GM12878 (cell line): ENCODE data around the gene IFT52. TPM values are rescaled to one million over a fixed set of nuclear protein-coding genes. Genes with fewer than 3 reads are reported as not detected.

ENCODE experiments used
- BHLHE40 ChIP-seq, 2 experiments: fragments of 450-650 bp in 1 of 2; IDR thresholded peaks; 2 replicates each; pipeline ENCODE4 v1.6.1; 2011 to 2017; ENCODE audit warnings: low read depth in 2 of 2, borderline replicate concordance in 1 of 2, improper control_type of control experiment in 1 of 2, low read length in 1 of 2, mild to moderate bottlenecking in 1 of 2
- CBFB ChIP-seq: IDR thresholded peaks from 2 replicates; pipeline ENCODE4 v1.6.1; 2016; ENCODE audit warnings: antibody characterized with exemption, low read depth
- CEBPB ChIP-seq, 2 experiments: fragments of 150-350 bp in 1 of 2; IDR thresholded peaks; 2 replicates each; pipeline ENCODE4 v1.6.1; 2012 to 2014; ENCODE audit warnings: low read depth in 2 of 2, low read length in 2 of 2, borderline replicate concordance in 1 of 2, inconsistent platforms in 1 of 2
- DPF2 ChIP-seq: fragments of 450-650 bp; IDR thresholded peaks from 2 replicates; pipeline ENCODE4 v1.6.1; 2017; ENCODE audit warnings: mild to moderate bottlenecking
- EP300 ChIP-seq, 2 experiments: fragments of 150-350 bp in 1 of 2; IDR thresholded peaks; 2 replicates each; pipeline ENCODE4 v1.6.1; 2011 to 2012; ENCODE audit warnings: low read depth in 2 of 2, low read length in 2 of 2, borderline replicate concordance in 1 of 2, improper control_type of control experiment in 1 of 2, inconsistent platforms in 1 of 2; ENCODE audit not compliant: control insufficient read depth in 1 of 2
- FOXM1 ChIP-seq: IDR thresholded peaks from 2 replicates; pipeline ENCODE4 v1.6.1; 2012; ENCODE audit warnings: low read depth, mild to moderate bottlenecking, inconsistent platforms, low read length, moderate library complexity
- IRF4 ChIP-seq: IDR thresholded peaks from 2 replicates; pipeline ENCODE4 v1.6.1; 2011; ENCODE audit warnings: low read depth, low read length
- NFIC ChIP-seq: IDR thresholded peaks from 2 replicates; pipeline ENCODE4 v1.6.1; 2012; ENCODE audit warnings: low read depth, mild to moderate bottlenecking, inconsistent platforms, low read length, moderate library complexity
- POU2F2 ChIP-seq: IDR thresholded peaks from 3 replicates; pipeline ENCODE4 v1.6.1; 2011; ENCODE audit warnings: low read depth, mild to moderate bottlenecking, low read length, borderline replicate concordance
- RUNX3 ChIP-seq: IDR thresholded peaks from 2 replicates; pipeline ENCODE4 v1.6.1; 2012; ENCODE audit warnings: low read length, inconsistent platforms
- SP1 ChIP-seq: IDR thresholded peaks from one replicate; pipeline ENCODE4 v1.6.1; 2011; ENCODE audit warnings: low read depth, low read length
- ZBED1 ChIP-seq: IDR thresholded peaks from 2 replicates; pipeline ENCODE4 v1.6.1; 2016; ENCODE audit warnings: borderline replicate concordance
- polyA plus RNA-seq, 11 experiments: library from polyadenylated mRNA; depleted of rRNA in 4 of 11; unstranded in 6 of 11; stranded (reverse) in 5 of 11; fragments of >200 nt; fragmentation: Nextera tagmentation in 4 of 11; fragmentation: Illumina TruSeq in 1 of 11; extraction: Ambion mirVana in 4 of 11; extraction: Trizol in 1 of 11; gene quantifications; 1 replicate in 1 of 11; 2 replicates in 10 of 11; pipeline versions ENCODE4 v1.2.1 to v1.2.3, GENCODE V29; 2011 to 2016; ENCODE audit warnings: inconsistent platforms in 2 of 11, missing spikeins in 2 of 11, low read depth in 1 of 11
- total RNA-seq, 4 experiments: library from RNA; depleted of rRNA in 3 of 4; stranded (reverse); fragments of >200 nt in 3 of 4; fragmentation: Illumina TruSeq in 1 of 4; extraction: Trizol in 1 of 4; gene quantifications; 2 replicates each; pipeline versions ENCODE4 v1.2.1 to v1.2.3, GENCODE V29; 2013 to 2021
- TF ChIP-seq, protein P1 (sequence below): fragments of 450-650 bp; conservative IDR thresholded peaks from 2 replicates; pipeline ENCODE4 v1.6.1; 2017; ENCODE audit warnings: mild to moderate bottlenecking, moderate library complexity
- TF ChIP-seq, protein P2 (sequence below): IDR thresholded peaks from 2 replicates; pipeline ENCODE4 v1.6.1; 2011; ENCODE audit warnings: borderline replicate concordance, low read depth, mild to moderate bottlenecking, moderate library complexity, low read length; ENCODE audit not compliant: insufficient read depth, poor library complexity, severe bottlenecking

IFT52 gene
- total and polyA plus RNA-seq, 10 of the 15 experiments (the other 5 are each of a cell fraction or from before 2014, with no cell fraction given): 18.1 to 30.5 (median 26.0) TPM

DNA sequence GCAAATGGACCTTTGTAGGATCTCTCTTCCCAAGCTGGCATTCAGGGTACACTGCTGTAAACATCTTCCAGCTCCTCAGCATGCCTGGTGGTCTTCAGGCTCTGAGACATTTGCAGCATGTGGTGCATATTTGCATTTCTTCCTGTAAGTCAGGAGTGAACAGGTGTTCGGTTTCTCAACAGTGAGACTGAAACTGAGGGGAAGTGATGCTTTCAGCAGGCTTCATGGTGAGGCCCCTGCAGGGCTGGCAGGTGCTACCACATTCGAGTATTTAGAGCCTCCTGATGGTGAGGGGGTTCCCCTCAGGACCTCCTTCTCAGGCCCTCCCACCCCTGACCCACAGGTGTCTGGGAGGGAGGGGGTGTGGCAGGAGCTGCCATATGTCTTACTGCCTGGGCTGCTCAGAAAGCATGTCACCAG is 91.3 kb downstream of the IFT52 start (continued):
- TF ChIP-seq RUNX3 (peak; percentile 85), DPF2 (peak; percentile 58; the same call in 1 of the 2 replicates), CEBPB (IDR thresholded peaks at IDR 0.05; ENCODE audit: borderline replicate concordance in 1 of 2, low read depth in 2 of 2, low read length in 2 of 2) (no peak), CBFB (peak; percentile 71), EP300 (IDR thresholded peaks at IDR 0.05; ENCODE audit: borderline replicate concordance in 1 of 2, control insufficient read depth in 1 of 2, low read depth in 2 of 2, low read length in 2 of 2) (peak; percentile 81 to 93; a peak in 3 of 4 replicates), NFIC (peak; percentile 34; the same call in 1 of the 2 replicates), ZBED1 (peak; percentile 89; the same call in 1 of the 2 replicates), BHLHE40 (IDR thresholded peaks at IDR 0.05; ENCODE audit: borderline replicate concordance in 1 of 2, low read depth in 2 of 2, low read length in 1 of 2) (peak; percentile 88 to 91), IRF4 (peak; percentile 50; the same call in 1 of the 2 replicates), FOXM1 (peak; percentile 81), SP1 (peak; percentile 85), POU2F2 (peak; percentile 97)
- TF ChIP-seq, protein P1, sequence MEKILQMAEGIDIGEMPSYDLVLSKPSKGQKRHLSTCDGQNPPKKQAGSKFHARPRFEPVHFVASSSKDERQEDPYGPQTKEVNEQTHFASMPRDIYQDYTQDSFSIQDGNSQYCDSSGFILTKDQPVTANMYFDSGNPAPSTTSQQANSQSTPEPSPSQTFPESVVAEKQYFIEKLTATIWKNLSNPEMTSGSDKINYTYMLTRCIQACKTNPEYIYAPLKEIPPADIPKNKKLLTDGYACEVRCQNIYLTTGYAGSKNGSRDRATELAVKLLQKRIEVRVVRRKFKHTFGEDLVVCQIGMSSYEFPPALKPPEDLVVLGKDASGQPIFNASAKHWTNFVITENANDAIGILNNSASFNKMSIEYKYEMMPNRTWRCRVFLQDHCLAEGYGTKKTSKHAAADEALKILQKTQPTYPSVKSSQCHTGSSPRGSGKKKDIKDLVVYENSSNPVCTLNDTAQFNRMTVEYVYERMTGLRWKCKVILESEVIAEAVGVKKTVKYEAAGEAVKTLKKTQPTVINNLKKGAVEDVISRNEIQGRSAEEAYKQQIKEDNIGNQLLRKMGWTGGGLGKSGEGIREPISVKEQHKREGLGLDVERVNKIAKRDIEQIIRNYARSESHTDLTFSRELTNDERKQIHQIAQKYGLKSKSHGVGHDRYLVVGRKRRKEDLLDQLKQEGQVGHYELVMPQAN: no peak
- TF ChIP-seq, protein P2, sequence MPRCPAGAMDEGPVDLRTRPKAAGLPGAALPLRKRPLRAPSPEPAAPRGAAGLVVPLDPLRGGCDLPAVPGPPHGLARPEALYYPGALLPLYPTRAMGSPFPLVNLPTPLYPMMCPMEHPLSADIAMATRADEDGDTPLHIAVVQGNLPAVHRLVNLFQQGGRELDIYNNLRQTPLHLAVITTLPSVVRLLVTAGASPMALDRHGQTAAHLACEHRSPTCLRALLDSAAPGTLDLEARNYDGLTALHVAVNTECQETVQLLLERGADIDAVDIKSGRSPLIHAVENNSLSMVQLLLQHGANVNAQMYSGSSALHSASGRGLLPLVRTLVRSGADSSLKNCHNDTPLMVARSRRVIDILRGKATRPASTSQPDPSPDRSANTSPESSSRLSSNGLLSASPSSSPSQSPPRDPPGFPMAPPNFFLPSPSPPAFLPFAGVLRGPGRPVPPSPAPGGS: peak; percentile 67
